PC-3 (cell line): ENCODE data around the gene CCDC63. TPM values are rescaled to one million over a fixed set of nuclear protein-coding genes. Genes with fewer than 3 reads are reported as not detected.

ENCODE experiments used
- ATAC-seq: fragments of 200-7000 bp; cut with Tn5 transposase; 2 replicates; pipeline ENCODE4 v1.9.1; 2020; ENCODE audit warnings: mild to moderate bottlenecking, moderate library complexity
- BruUV-seq: library from RNA; stranded (reverse); fragments of 400-500 nt; replicated peaks from 2 replicates; lab custom pipeline; 2021; lab: Mats Ljungman, UMichigan
- CTCF ChIA-PET: fragments of 300-600 bp; sonication (Branson Sonifier 250); formaldehyde crosslinking; loops from one replicate; lab custom pipeline; 2022; ENCODE audit warnings: antibody characterized with exemption; lab: Charles Lee
- POLR2A ChIA-PET: fragments of 300-600 bp; sonication (Branson Sonifier 250); formaldehyde crosslinking; loops from one replicate; lab custom pipeline; 2022; ENCODE audit warnings: antibody characterized with exemption; ENCODE audit not compliant: unreplicated experiment; lab: Charles Lee
- DNase-seq: peaks from one replicate; pipeline ENCODE4 v3.0.0-alpha.2; 2015
- H2AFZ ChIP-seq: fragments of 300-600 bp; sonication (generic); 2 replicates; pipeline ENCODE4 v1.6.0; 2016; ENCODE audit warnings: antibody characterized with exemption, low read length
- H3F3A ChIP-seq: fragments of 300-600 bp; sonication (generic); one replicate; pipeline ENCODE4 v1.6.0; 2017; ENCODE audit warnings: antibody characterized with exemption, low read length, control low read depth, mild to moderate bottlenecking; ENCODE audit not compliant: unreplicated experiment
- H3K27ac ChIP-seq: fragments of 300-600 bp; sonication (generic); 2 replicates; pipeline ENCODE4 v1.5.1; 2016; ENCODE audit warnings: mild to moderate bottlenecking, low read length
- H3K27me3 ChIP-seq: fragments of 300-600 bp; sonication (generic); 2 replicates; pipeline ENCODE4 v1.6.1; 2016; ENCODE audit warnings: low read length, mixed read lengths
- H3K36me3 ChIP-seq: fragments of 300-600 bp; sonication (generic); 2 replicates; pipeline ENCODE4 v1.6.1; 2016; ENCODE audit warnings: low read depth, mixed run types, low read length, mixed read lengths
- H3K4me1 ChIP-seq: fragments of 300-600 bp; sonication (generic); 2 replicates; pipeline ENCODE4 v1.5.1; 2016; ENCODE audit warnings: low read length; ENCODE audit not compliant: insufficient read depth
- H3K4me2 ChIP-seq: fragments of 300-600 bp; sonication (generic); 2 replicates; pipeline ENCODE4 v1.6.0; 2016; ENCODE audit warnings: low read length
- H3K4me3 ChIP-seq: fragments of 300-600 bp; sonication (generic); 2 replicates; pipeline ENCODE4 v1.5.1; 2016; ENCODE audit warnings: mild to moderate bottlenecking, low read length, mixed read lengths
- H3K79me2 ChIP-seq: fragments of 300-600 bp; sonication (generic); 2 replicates; pipeline ENCODE4 v1.6.1; 2017; ENCODE audit warnings: low read length, mixed read lengths
- H3K9ac ChIP-seq: fragments of 300-600 bp; sonication (generic); 2 replicates; pipeline ENCODE4 v1.6.0; 2016; ENCODE audit warnings: mild to moderate bottlenecking, low read length
- H3K9me2 ChIP-seq: fragments of 300-600 bp; sonication (generic); replicated peaks from 2 replicates; pipeline ENCODE4 v1.6.1; 2016; ENCODE audit warnings: mixed run types, low read length, mixed read lengths
- H3K9me3 ChIP-seq: fragments of 300-600 bp; sonication (generic); 2 replicates; pipeline ENCODE4 v1.6.1; 2016; ENCODE audit warnings: low read length, mixed read lengths
- H4K20me1 ChIP-seq: fragments of 300-600 bp; sonication (generic); 2 replicates; pipeline ENCODE4 v1.6.1; 2016; ENCODE audit warnings: low read length, mixed read lengths
- CTCF ChIP-seq: fragments of 300-600 bp; sonication (generic); conservative IDR thresholded peaks from 2 replicates; pipeline ENCODE4 v1.5.1; 2017; ENCODE audit warnings: antibody characterized with exemption, low read depth, mild to moderate bottlenecking, low read length
- EZH2 ChIP-seq: fragments of 300-600 bp; sonication (generic); IDR thresholded peaks from one replicate; pipeline ENCODE4 v1.6.1; 2017; ENCODE audit warnings: antibody characterized with exemption, mild to moderate bottlenecking, low read length; ENCODE audit not compliant: unreplicated experiment
- EZH2phosphoT487 ChIP-seq: fragments of 300-600 bp; sonication (generic); IDR thresholded peaks from 2 replicates; pipeline ENCODE4 v1.6.1; 2018; ENCODE audit warnings: mild to moderate bottlenecking, antibody characterized with exemption, low read length, borderline replicate concordance
- intact Hi-C: fragments of 100-400 bp; cut with micrococcal nuclease; formaldehyde crosslinking; loops from 2 replicates; pipeline ENCODE4 v1.9.0; 2023
- total RNA-seq: library from RNA; depleted of rRNA; stranded (reverse); fragments of >200 nt; gene quantifications from 2 replicates; pipeline ENCODE4 v1.2.3, GENCODE V29; 2014

CCDC63 gene
- total RNA-seq, 1 experiment from 2014 or later = not detected

DNA sequence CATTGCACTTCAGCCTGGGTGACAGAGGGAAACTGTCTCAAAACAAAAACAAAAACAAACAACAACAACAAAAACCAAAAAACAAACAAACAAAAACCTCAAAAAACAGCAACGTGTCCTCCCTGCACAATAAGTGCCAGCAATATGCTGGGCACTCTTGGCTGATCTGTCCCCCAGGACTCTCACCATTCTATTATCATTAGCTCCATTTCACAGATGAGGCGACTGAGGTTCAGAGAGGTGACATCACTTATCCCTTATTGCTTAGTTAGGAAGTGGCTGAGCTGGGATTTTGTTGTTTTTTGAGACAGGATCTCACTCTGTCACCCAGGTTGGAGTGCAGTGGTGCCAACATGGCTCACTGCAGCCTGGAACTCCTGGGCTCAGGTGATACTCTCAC, 33.0 kb upstream of the CCDC63 start:
- peaks cover 28% of the 10 kb centered on the region for H3K27me3 ChIP-seq
- H3K79me2 ChIP-seq = no peaks in the 10 kb centered on the region
- H3K4me3 ChIP-seq = no peak overlapping the region
- H3K9ac ChIP-seq = no peak overlapping the region
- H3K9me3 ChIP-seq = no peaks in the 10 kb centered on the region
- DNase-seq (no peak), ATAC-seq (no peak)
- no peaks in the 10 kb centered on the region for H3F3A ChIP-seq
- H3K4me1 ChIP-seq = no peaks in the 10 kb centered on the region
- no peaks in the 10 kb centered on the region for H3K36me3 ChIP-seq
- no peak for TF ChIP-seq EZH2
- no peak for TF ChIP-seq EZH2phosphoT487
- no peak for TF ChIP-seq CTCF
- intact Hi-C loops = no loop called here
- POLR2A ChIA-PET = interaction anchor here (0.5 to 0.7 kb wide), 2 partner anchors 22 to 369 kb away, joined by 3 to 4 read pairs; no protein-coding TSS in a partner anchor
- no peak overlapping the region for H3K4me2 ChIP-seq
- H3K27ac ChIP-seq = no peak overlapping the region
- H2AFZ ChIP-seq = no peak overlapping the region
- BruUV-seq = no TSS peak
- H4K20me1 ChIP-seq = no peaks in the 10 kb centered on the region
- H3K9me2 ChIP-seq = no peaks in the 10 kb centered on the region
- CTCF ChIA-PET = no interaction called here

DNA sequence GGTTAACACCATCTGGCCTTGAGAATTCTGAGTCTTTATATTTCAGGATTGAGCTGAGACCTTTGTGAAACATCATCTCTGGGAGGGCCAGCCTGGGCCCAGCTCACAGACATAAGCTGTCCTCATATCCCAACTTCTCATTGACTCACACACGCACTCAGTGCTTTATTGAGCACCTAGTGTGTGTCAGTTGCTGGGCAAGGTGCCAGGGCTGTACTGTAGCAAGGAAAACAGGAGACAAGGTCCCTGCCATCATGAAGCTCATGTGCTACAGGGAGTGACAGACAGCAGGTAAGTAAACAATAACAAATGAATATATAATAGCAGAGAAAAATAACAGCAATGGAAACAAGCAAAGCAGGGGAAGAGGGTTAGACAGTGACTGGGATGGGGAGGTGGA, 30.5 kb upstream of the CCDC63 start:
- Histone ChIP-seq H3K9ac (no peak overlapping the region), H3K9me2 (no peaks in the 10 kb centered on the region), H3K4me3 (no peak overlapping the region), H3F3A (no peaks in the 10 kb centered on the region), H3K27me3 (peaks cover 28% of the 10 kb centered on the region), H3K79me2 (no peaks in the 10 kb centered on the region), H2AFZ (no peak overlapping the region), H3K27ac (no peak overlapping the region), H4K20me1 (no peaks in the 10 kb centered on the region), H3K4me2 (no peak overlapping the region), H3K36me3 (no peaks in the 10 kb centered on the region), H3K4me1 (no peaks in the 10 kb centered on the region), H3K9me3 (no peaks in the 10 kb centered on the region)
- POLR2A ChIA-PET = no interaction called here
- no peak for ATAC-seq
- no peak for TF ChIP-seq CTCF
- TF ChIP-seq EZH2 = no peak
- TF ChIP-seq EZH2phosphoT487 = no peak
- no peak for DNase-seq
- intact Hi-C loops = no loop called here
- no TSS peak for BruUV-seq
- CTCF ChIA-PET = no interaction called here

- intact Hi-C loops = no loop called here
- Histone ChIP-seq H3K4me1 (no peaks in the 10 kb centered on the region), H3K4me3 (no peak overlapping the region), H3K4me2 (no peak overlapping the region), H3F3A (no peaks in the 10 kb centered on the region), H3K9me3 (no peaks in the 10 kb centered on the region), H3K27me3 (peaks cover 24% of the 10 kb centered on the region), H3K79me2 (no peaks in the 10 kb centered on the region), H2AFZ (no peak overlapping the region), H3K9ac (no peak overlapping the region), H3K27ac (no peak overlapping the region), H3K36me3 (no peaks in the 10 kb centered on the region), H3K9me2 (no peaks in the 10 kb centered on the region), H4K20me1 (no peaks in the 10 kb centered on the region)
- ChIA-PET POLR2A (interaction anchor here (0.6 kb wide), 1 partner anchor 44 kb away, joined by 3 read pairs; no protein-coding TSS in a partner anchor), CTCF (interaction anchor here (0.5 kb wide), 1 partner anchor 342 kb away, joined by 4 read pairs; no protein-coding TSS in a partner anchor)
- DNase-seq (no peak), ATAC-seq (no peak)
- no TSS peak for BruUV-seq
- no peak for TF ChIP-seq EZH2
- TF ChIP-seq CTCF = no peak
- no peak for TF ChIP-seq EZH2phosphoT487
Observed at GRCh38 chr12:110816779-110817178, 30.0 kb upstream of the CCDC63 start.
